Common myeloid progenitor, CD34-positive (primary cell): ENCODE results near the gene SMIM10. TPM values are rescaled to one million over a fixed set of nuclear protein-coding genes. Genes with fewer than 3 reads are reported as not detected.
"Not testable (repeated sequence)": the region's sequence is repeated elsewhere in the genome, so short reads cannot be mapped to it uniquely, and the experiment has no call there.

Experiments
- CTCF ChIA-PET: fragments of 350-600 bp; sonication (Branson Sonifier 250); formaldehyde crosslinking; loops from one replicate; lab custom pipeline; 2021; ENCODE audit warnings: antibody characterized with exemption; lab: Charles Lee
- POLR2A ChIA-PET: fragments of 350-600 bp; sonication (Branson Sonifier 250); formaldehyde crosslinking; loops from one replicate; lab custom pipeline; 2021; ENCODE audit warnings: antibody characterized with exemption; lab: Charles Lee
- DNase-seq, 3 donors: peaks; one replicate each; pipeline versions ENCODE4 v3.0.0 to v3.0.0-alpha.2; 2013
- H3K27ac ChIP-seq, 2 experiments: 1 replicate in 1 of 2; 2 replicates in 1 of 2; pipeline ENCODE4 v1.7.0; 2013; ENCODE audit warnings: inconsistent platforms in 2 of 2, low read length in 2 of 2, mild to moderate bottlenecking in 2 of 2, low read depth in 1 of 2, moderate library complexity in 1 of 2; ENCODE audit not compliant: severe bottlenecking in 2 of 2, insufficient read depth in 1 of 2, poor library complexity in 1 of 2
- H3K27me3 ChIP-seq, 5 experiments: replicated peaks in 2 of 5; 1 replicate in 3 of 5; 2 replicates in 2 of 5; pipeline versions ENCODE4 v1.6.1 to v1.7.0; 2013; ENCODE audit warnings: low read length in 4 of 5, mild to moderate bottlenecking in 2 of 5, moderate library complexity in 2 of 5, inconsistent platforms in 1 of 5; ENCODE audit not compliant: insufficient read depth in 5 of 5, control insufficient read depth in 4 of 5
- H3K36me3 ChIP-seq, 4 experiments: 1 replicate in 2 of 4; 2 replicates in 2 of 4; pipeline versions ENCODE4 v1.6.1 to v1.7.0; 2013; ENCODE audit warnings: low read length in 3 of 4, control low read depth in 1 of 4, mild to moderate bottlenecking in 1 of 4; ENCODE audit not compliant: control insufficient read depth in 4 of 4, insufficient read depth in 4 of 4
- H3K4me1 ChIP-seq, 4 experiments: 1 replicate in 3 of 4; 2 replicates in 1 of 4; pipeline versions ENCODE4 v1.6.1 to v1.7.1; 2013; ENCODE audit warnings: low read length in 3 of 4, mild to moderate bottlenecking in 3 of 4, control low read depth in 1 of 4, inconsistent platforms in 1 of 4, moderate library complexity in 1 of 4; ENCODE audit not compliant: control insufficient read depth in 4 of 4, insufficient read depth in 4 of 4; ENCODE audit errors: control extremely low read depth in 1 of 4
- H3K4me3 ChIP-seq, 7 experiments: 1 replicate in 4 of 7; 2 replicates in 3 of 7; pipeline versions ENCODE4 v1.5.1 to v1.7.0; 2013; ENCODE audit warnings: mild to moderate bottlenecking in 7 of 7, low read length in 6 of 7, moderate library complexity in 6 of 7, inconsistent platforms in 2 of 7, low read depth in 2 of 7, control low read depth in 1 of 7; ENCODE audit not compliant: insufficient read depth in 4 of 7, control insufficient read depth in 1 of 7; ENCODE audit errors: extremely low read depth in 1 of 7
- H3K9me3 ChIP-seq, 5 experiments: 1 replicate in 4 of 5; 2 replicates in 1 of 5; pipeline versions ENCODE4 v1.6.1 to v1.7.1; 2013; ENCODE audit warnings: low read length in 4 of 5, mild to moderate bottlenecking in 2 of 5, inconsistent platforms in 1 of 5, low read depth in 1 of 5, moderate library complexity in 1 of 5; ENCODE audit not compliant: control insufficient read depth in 4 of 5, insufficient read depth in 2 of 5; ENCODE audit errors: control extremely low read depth in 1 of 5
- WGBS: methylation state at CpG from one replicate; pipeline ENCODE4 v1.1.5; 2013; ENCODE audit not compliant: insufficient coverage; 5-methylcytosine and 5-hydroxymethylcytosine counted together
- polyA plus RNA-seq: library from polyadenylated mRNA; unstranded; fragments of 120-200 nt; gene quantifications from one replicate; pipeline ENCODE4 v1.2.1, GENCODE V29; 2013

The SMIM10 gene
- 21.9 TPM for polyA plus RNA-seq

- peaks cover 0 to 13% (median 8%) of the 10 kb centered on the region in 4 experiments for H3K4me1 ChIP-seq
- no peaks in the 10 kb centered on the region for H3K9me3 ChIP-seq
- peak within 1 kb of the TSS; percentile 37 to 78 (median 56) for H3K4me3 ChIP-seq
- H3K36me3 ChIP-seq, result no peaks in the 10 kb centered on the region
- no peaks in the 10 kb centered on the region for H3K27me3 ChIP-seq
- DNase-seq, result peak; percentile 25 to 57 (median 38)
- no peak within 1 kb of the TSS for H3K27ac ChIP-seq
- 35% methylated on average over 32 of the region's 45 CpGs for WGBS
- ChIA-PET POLR2A (no interaction called here), CTCF (interaction anchor here (0.7 kb wide), 1 partner anchor 20 kb away, joined by 3 read pairs; no protein-coding TSS in a partner anchor)
Measured at GRCh38 chrX:134990801-134991481, at the start of gene SMIM10. Gene SMIM10 (plus strand): TSS chrX:134990991. CDS start chrX:134991096, 105 bp downstream.

DNA sequence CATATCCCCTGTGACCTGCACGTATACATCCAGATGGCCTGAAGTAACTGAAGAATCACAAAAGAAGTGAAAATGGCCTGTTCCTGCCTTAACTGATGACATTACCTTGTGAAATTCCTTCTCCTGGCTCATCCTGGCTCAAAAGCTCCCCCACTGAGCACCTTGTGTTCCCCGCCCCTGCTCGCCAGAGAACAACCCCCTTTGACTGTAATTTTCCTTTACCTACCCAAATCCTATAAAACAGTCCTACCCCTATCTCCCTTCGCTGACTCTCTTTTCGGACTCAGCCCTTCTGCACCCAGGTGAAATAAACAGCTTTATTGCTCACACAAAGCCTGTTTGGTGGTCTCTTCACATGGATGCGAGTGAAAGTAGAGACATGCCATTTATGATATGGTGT lies 44.4 kb upstream of the SMIM10 start:
- DNase-seq, POLR2A ChIA-PET, CTCF ChIA-PET, H3K9me3 ChIP-seq, H3K4me1 ChIP-seq, H3K4me3 ChIP-seq, H3K36me3 ChIP-seq, H3K27ac ChIP-seq, H3K27me3 ChIP-seq: not testable (repeated sequence)
- WGBS, result 93% methylated on average over 3 of the region's 6 CpGs

- WGBS, result 90% methylated on average over 3 of the region's 3 CpGs
- H3K36me3 ChIP-seq, result no peaks in the 10 kb centered on the region
- no peaks in the 10 kb centered on the region for H3K9me3 ChIP-seq
- H3K27me3 ChIP-seq, result no peaks in the 10 kb centered on the region
- no peak overlapping the region for H3K27ac ChIP-seq
- DNase-seq, result no peak
- ChIA-PET POLR2A (no interaction called here), CTCF (no interaction called here)
- no peak overlapping the region for H3K4me3 ChIP-seq
- H3K4me1 ChIP-seq, result no peaks in the 10 kb centered on the region
Measured at GRCh38 chrX:134948333-134949241, 42.2 kb upstream of the SMIM10 start.

DNA sequence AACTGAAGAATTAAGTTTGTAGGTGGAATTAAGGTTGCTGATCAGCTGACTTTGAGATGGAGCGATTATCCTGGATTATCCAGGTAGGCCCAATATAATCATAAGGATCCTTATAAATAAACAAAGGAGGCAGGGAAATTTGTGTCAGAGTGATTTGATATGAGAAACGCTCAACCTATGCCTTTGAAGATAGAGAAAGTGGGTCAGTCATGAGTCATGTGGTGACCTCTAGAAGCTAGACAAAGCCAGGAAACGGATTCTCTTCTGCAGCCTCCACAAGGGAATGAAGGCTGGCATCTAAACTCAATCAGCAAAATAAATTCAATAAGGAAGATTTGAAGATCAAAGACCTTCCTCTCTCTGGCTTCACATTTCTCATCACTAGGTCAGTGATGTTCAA lies 41.5 kb upstream of the SMIM10 start:
- WGBS, result 33% methylated on average over 1 of the region's 3 CpGs
- Histone ChIP-seq H3K27me3 (no peaks in the 10 kb centered on the region), H3K9me3 (no peaks in the 10 kb centered on the region), H3K4me1 (no peaks in the 10 kb centered on the region), H3K4me3 (no peak overlapping the region), H3K36me3 (no peaks in the 10 kb centered on the region), H3K27ac (no peak overlapping the region)
- DNase-seq, result no peak
- ChIA-PET POLR2A (no interaction called here), CTCF (no interaction called here)

GRCh38 chrX:134957836-134958235 lies 33.0 kb upstream of the SMIM10 start:
- DNase-seq, result no peak
- no peaks in the 10 kb centered on the region for H3K4me1 ChIP-seq
- no peaks in the 10 kb centered on the region for H3K9me3 ChIP-seq
- H3K27ac ChIP-seq, result no peak overlapping the region
- no peak overlapping the region for H3K4me3 ChIP-seq
- CTCF ChIA-PET, result no interaction called here
- peaks cover 0 to 15% (median 3%) of the 10 kb centered on the region in 5 experiments for H3K27me3 ChIP-seq
- POLR2A ChIA-PET, result no interaction called here
- no CpG with 5 or more reads among the region's 1 CpG for WGBS
- no peaks in the 10 kb centered on the region for H3K36me3 ChIP-seq

DNA sequence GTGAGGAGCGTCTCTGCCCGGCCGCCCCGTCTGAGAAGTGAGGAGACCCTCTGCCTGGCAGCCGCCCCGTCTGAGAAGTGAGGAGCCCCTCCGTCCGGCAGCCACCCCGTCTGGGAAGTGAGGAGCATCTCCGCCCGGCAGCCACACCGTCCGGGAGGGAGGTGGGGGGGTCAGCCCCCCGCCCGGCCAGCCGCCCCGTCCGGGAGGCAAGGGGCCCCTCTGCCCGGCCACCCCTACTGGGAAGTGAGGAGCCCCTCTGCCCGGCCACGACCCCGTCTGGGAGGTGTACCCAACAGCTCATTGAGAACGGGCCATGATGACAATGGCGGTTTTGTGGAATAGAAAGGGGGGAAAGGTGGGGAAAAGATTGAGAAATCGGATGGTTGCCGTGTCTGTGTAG lies 30.4 kb upstream of the SMIM10 start:
- POLR2A ChIA-PET, result not testable (repeated sequence)

DNA sequence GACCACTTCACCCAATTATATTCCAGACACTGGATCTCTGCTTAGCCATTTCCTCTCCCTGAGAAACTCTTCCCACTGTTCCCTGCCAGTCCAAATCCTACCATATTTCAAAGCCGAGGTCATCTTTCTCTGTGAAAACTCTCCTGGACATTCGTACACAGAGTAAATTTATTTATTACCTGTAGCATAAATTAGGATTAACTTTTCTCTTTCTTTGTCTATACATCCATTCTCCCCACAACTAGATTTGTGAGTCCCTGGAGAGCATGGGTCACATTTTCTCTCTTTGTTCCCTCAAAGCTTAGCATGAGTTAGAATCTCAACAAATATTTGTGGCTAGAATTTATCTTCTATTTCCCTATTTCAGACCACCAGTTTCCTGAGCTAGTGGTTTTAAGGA lies 27.8 kb upstream of the SMIM10 start:
- WGBS, result 89% methylated on average over 1 of the region's 2 CpGs
- H3K4me3 ChIP-seq, result no peak overlapping the region
- peaks cover 0 to 23% (median 3%) of the 10 kb centered on the region in 5 experiments for H3K27me3 ChIP-seq
- peaks cover 0 to 2% (median 0%) of the 10 kb centered on the region in 4 experiments for H3K4me1 ChIP-seq
- peak in 2 of 3 donors; percentile 22 to 28 for DNase-seq
- H3K36me3 ChIP-seq, result no peaks in the 10 kb centered on the region
- ChIA-PET CTCF (interaction anchor here (0.7 to 0.8 kb wide), 2 partner anchors 36 to 494 kb away, joined by 3 read pairs; no protein-coding TSS in a partner anchor), POLR2A (no interaction called here)
- H3K27ac ChIP-seq, result no peak overlapping the region
- H3K9me3 ChIP-seq, result no peaks in the 10 kb centered on the region

More for the DNA sequence above, 30.4 kb upstream of the SMIM10 start:
- H3K27ac ChIP-seq, CTCF ChIA-PET, H3K4me1 ChIP-seq, H3K9me3 ChIP-seq, H3K36me3 ChIP-seq, H3K4me3 ChIP-seq, DNase-seq: not testable (repeated sequence)
- peaks cover 0 to 23% (median 4%) of the 10 kb centered on the region in 5 experiments for H3K27me3 ChIP-seq
- no CpG with 5 or more reads among the region's 26 CpGs for WGBS
